Fibroblast of skin of right biceps (primary cell): Measurements from ENCODE around the gene BCL7A.

Experiments
- DNase-seq: peaks from one replicate; pipeline ENCODE4 v3.0.0-alpha.2; 2013

The BCL7A gene

DNA sequence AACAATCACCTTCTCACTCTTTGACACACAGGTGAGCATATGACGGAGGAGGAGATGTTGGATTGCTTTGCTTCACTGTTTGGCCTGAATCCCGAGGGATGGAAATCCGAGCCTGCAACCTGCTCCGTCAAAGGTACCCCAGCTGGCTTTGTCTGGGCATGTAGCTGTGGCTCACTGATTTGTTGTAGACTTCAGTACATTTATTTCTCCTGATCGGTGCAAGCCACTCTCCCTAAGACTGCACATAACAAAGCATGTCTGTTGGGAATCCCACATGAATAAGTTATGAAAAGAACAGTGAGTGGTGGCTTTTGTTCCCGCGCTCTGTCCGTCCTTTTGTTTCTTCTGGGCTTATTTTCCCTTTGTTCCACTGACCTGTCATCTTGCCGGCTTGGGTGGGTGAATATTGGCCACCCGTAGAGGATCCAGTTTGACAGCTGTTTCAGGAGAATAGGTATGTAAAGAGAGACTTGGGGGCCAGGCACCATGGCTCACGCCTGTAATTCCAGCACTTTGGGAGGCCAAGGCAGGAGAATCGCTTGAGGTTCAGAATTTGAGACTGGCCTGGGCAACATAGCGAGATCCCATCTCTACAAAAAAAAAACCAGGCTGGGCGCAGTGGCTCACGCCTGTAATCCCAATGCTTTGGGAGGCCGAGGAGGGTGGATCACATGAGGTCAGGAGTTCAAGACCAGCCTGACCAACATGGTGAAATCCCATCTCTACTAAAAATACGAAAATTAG, 20.0 kb upstream of the BCL7A start:
- DNase-seq, result no peak

DNA sequence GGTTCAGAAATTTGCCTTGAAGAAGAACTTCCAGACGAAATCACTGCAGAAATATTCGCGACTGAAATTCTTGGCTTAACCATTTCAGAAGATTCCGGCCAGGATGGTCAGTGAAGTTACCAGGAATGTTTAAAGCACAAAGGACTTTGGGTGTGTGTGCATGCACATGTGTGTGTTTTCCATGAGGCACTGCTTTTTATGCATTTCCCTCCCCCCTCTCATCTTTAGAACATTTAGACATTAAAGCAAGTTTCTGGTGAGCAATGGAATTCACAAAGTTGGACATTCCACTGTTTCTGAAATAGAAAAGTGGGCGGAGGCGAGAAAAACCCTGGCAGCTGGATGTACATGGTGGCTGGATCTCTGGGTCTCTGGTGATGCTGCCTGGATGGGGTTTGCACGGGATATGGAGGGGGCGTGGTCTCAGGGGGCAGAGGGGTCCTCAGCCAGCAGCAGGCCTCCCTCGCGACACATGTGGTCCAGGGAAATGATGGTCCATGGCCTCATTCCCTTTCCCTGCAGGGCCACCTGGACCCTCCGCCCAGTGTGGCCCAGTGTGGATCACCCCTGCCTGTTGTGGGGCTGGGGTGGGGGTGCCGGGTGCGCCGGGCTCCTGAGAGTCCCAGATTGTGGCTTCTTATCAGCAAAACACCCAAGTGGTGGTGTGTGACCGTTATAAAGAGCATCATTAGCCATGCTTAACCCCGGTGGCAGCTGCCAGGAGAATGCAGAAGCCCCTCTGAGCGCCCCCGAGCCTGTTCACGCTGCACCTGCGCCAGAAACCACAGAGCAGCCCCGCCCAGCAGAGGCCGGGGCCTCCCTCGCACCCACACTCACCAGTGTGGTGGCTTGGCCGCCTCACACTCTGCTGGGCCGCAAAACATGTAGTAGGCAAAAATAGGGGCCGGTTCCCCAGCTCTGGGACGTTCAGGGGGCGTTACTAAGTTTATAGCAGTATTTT, 17.8 kb upstream of the BCL7A start:
- peak; percentile 85 for DNase-seq

DNA sequence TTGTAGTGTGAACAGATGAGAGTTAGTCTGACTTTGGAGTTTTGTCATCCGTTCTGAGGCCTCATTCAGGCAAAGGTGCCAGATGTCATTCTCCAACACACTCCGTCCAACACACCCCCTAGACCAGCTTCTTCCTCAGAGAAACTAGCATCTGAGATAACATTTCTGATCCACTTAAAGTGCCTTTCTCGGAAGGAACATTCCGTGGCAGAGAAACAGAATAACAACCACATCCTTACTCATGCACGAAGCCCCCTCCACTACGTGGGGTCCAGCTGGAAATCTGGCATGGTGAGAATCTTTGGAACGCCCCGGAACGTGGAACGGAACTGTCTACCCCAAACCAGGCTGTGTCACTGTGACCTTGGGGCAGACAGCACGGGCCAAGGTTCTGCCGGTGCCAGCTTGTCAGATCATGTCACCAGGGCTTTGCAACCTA, 17.0 kb upstream of the BCL7A start:
- DNase-seq, result peak; percentile 54

DNA sequence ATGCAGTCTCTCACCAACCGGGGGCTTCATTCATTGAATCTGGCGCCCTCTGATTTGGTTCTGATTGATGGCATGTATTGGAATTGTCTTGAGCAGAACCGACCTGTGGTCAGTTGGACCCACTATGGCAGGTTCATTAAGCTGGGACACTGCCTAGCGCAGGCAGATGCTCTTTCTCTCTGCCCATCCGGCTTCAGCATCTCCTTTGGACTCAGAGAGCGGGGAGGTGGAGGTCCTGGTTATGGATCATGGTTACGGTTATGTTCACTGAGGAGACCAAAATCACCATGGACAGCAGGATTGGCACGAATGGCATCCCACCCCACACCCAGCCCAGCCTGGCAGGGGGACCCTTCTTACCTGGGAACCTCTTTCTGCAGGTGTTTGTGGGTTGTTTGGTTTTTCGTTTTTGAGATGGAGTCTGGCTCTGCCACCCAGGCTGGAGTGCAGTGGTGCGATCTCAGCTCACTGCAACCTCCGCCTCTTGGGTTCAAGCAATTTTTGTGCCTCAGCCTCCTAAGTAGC, 16.4 kb upstream of the BCL7A start:
- no peak for DNase-seq

DNA sequence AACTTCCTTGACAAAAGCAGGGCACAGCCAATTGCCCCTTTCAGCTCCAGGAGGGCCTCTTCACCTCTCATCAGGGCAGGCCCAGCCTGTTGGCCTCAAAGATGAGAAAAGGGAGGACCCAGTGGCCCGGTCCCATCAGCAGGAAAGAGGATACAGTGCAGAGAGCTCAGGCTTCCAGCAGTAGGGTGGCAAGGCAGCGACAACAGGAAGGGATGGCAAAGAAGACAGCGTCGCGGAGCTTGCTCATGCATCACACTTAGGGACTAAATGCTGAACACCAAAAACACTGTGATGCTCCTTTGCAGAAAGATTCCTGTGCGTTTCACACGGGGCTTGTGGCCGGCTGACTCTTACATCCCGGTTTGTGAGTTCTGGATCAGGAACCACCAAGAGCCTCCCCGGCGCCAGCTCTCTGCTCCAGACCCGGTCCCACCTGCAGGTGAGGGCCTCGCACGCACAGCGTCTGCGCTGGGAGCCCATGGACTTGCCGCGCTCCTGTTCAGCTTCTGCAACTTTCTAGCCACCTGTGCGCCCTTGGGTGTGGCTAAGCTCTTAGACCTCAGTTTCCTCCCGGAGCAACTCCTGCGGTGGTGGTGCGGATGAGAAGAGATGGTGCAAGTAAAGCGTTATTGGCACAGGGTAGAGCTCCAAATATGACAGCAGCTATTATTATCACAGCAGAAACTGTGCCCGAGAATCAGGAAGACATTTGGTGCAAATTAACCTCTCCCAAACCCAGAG, 15.3 kb upstream of the BCL7A start:
- DNase-seq, result no peak

DNA sequence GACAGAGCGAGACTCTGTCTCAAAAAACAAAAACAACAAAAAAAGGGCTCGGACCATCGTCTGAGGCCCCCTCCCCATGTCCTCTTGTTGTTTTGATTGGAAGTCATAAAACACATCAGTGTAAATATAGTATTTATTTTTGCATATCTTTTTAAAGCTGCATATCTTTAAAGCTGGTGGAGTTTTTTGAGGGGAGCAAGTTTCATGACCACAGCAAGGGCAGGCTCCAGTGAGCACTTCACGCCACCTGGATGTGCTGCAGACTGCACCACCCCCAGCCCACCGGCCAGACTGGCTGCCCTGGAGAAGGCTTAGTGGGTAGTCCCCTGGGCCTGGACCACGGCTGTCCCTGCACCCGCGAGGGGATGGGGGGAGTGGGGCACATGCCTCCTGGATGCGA, 11.9 kb upstream of the BCL7A start:
- no peak for DNase-seq

DNA sequence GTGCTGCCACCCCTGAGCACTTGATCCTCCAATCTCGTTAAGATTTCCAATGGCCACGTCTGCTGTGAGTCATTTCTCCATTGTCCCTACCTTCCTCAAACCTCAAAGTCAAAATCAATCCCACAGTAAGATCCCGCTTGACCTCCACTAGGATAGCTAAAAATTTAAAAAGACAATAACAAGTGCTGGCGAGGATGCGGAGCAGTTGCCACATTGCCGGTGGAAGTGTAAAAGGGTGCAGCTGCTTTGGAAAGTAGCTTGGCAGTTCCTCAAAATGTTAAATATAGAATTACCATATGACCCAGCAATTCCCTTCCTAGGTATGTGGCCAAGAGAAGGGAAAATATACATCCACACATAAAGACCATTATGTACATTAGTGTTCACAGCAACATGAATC, 9.5 kb upstream of the BCL7A start:
- no peak for DNase-seq

DNA sequence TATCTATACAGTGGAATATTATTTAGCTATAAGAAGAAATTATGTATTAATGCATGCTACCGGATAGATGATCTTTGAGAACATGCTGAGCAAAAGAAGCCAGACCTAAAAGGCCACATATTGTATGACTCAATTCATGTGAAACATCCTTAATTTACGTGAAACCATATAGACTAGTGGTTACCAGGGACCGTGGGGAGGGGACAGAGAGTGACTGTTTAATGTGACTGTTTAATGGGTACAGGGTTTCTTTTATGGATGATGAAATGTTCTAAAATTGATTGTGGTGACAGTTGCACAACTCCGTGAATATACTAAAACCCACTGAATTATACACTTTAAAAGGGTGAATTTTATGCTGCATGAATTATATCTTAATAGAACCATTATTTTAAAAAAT, 8.5 kb upstream of the BCL7A start:
- no peak for DNase-seq

DNA sequence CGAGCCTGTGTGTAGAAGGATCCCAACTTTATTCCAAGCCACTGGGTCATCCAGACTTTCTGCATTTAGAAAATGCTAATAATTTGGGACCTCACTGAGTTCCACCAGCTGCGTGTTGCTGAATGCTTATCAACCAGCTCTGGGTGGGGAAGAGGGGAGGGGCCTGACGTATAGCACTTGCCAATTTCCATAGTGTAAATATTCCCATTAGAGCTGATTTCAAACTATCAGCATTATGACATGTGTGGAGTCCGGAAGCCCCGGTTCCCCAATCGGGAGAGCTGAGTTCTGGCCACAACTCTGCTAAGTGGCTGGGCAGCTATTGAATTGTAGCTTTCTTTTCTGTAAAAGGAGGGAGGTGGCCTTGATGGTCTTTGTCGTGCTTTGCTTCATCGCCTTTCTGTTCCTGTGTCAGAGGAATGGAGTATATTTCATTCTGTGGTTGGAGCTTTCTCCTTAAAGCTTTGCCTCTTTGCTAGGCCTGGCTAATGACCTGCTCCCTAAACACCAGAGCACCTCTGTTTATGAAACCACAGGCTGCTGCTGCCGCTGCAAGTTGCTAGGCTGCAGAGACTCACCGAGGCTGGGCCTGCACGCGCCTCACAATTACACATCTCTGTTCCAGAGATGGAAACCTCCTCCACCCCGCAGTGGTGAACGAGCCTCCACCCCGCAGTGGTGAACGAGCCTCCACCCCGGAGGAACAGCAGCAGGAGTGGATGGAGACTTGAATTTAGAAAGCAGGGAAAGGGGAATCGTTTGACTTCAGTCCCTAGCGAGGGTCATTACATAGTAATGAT, 7.7 kb upstream of the BCL7A start:
- DNase-seq, result no peak

DNA sequence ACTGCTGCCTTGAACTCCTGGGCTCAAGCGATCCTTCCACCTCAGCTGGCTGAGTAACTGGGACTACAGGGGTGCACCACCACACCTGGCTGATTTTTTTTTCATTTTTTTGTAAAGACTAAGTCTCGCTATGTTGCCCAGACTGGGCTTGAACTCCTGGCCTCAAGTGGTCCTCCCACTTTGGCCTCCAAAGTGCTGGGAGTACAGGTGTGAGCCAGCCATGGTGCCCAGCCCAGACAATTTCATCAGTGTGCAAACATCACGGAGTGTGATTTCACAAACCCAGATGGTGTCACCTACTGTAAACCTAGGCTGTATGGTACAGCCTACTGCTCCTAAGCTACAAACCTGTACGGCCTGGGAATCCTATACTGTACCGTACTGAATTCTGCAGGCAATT, 6.9 kb upstream of the BCL7A start:
- DNase-seq, result no peak

DNA sequence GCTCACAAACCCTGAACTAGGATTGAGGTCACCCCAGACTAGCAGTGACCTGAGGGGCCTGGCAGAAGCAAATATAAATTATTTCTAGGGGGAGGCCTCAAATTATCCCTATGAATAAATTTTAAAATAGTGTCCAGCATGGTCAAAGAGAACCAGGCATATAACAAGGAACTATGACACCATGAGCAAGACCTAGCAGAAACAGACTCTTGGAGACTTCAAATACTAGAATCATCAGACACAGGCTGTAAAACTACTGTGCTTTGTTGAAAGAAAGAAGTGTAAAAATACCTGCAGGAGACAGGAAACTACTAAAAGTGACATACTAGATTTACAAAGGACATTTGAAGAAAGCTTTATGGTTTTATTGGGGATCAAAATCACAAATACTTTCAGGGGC, 3.2 kb upstream of the BCL7A start:
- DNase-seq, result no peak

DNA sequence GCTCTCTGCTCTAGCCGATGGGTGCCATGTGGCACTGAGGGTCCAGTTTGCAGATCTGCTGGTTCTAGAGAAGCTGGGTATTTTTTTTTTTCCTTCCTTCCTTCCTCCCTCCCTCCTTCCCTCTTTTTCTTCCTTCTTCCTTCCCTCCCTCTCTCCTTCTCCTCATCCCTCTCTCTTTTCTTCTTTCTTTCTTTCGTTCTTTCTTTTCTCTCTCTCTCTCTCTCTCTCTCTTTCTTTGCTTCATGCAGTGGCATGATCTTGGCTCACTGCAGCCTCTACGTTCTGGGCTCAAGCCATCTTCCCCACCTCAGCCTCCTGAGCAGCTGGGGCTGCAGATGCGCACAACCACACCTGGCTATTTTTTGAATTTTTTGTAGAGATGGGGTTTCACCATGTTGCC, 2.7 kb upstream of the BCL7A start:
- no peak for DNase-seq

DNA sequence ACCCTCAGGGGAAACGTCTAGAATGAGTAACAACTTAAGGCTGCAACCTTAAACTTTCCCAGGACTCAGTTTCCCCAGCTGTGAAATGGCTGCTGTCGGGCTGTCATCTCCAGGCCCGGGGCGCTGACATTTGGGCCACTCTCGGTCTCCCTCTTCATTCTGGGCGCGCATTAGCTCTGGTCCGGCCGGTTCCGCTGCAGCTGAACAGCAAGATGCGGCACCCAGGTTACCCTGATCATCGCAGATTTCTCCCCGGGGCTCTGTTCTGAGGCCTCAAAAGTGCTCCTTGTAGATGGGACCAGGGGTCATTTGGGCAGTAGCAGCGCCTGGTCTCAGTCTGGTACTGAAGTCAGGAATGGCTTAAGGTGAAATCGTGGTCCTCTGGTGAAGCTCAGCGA, 890 bp upstream of the BCL7A start:
- no peak for DNase-seq

DNA sequence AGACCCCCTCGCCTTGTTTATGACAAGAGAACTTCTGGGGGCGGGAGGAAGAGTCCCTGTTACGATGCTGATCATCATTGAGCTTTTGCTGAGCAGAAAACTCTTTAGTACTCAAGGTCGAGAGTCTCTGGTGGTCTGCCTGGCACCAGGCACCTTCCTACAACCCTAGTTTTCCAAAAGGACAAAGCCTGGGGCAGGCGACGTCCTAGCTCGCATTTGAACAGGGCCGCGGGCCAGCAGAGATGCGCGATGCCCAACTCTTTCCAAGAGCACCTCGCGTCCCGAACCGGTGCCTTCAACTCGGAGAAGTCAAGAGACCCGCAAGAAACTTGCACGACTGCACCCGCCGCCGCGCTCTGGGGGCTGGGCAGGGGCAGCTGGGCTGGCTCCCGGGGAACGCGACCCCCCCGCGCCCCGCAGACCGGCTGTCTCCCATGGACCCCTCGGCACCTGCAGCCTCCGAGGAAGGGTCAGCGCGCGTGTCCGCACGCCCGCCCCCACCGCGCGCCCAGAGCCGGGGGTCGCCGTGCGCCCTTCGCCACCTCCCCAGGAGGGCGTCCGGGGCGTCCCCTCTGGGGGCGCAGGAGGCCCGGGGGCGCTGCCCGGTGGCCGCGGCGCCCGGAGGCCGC, 377 bp upstream of the BCL7A start:
- DNase-seq, result peak; percentile 21

DNA sequence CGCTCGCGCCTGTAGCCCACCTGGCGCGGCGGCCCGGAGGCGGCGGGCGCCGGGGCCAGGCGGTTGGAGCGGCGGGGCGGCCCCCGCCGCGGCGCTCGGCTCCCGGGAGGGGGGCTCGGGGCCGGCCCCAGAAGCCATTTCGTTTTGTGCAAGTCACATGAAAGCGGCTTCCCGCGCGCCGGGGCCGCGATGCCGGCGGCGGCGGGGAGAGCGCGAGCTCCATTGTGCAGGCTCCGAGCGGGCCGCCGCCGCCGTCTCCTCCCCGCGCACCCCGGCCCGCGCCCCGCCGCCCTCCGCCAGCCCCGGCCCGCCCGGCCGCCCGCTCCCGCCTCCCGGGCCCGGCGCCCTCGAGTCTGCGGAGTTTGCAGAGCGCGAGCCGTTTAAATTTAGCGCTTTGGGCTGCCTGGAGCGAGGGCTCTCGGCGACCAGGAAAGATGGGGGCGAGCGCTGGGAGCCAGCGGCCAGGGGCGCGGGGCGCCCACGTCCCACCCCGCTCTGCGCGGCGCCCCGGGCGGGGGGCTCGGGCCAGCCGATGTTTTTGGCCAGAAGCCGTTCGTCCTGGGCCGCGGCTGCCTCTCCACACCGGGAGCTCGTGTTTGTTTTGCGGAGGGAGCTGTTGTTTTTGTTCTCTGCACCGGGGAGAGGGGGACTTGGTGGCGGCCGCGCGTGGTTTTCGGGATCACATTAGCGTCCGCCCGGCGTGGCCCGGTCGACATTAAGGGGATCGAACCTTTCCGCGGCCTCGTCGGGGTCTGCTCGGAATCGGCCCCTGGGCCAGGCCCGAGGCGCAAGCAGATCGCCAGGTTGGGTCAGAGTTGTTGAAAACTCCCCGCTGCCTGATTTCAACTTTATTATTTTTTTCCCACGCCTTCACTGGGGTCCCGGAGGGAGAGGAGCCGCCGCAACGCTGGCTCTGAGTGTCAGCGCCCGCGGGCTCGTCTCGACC, 982 bp downstream of the BCL7A start:
- peak; percentile 46 for DNase-seq

DNA sequence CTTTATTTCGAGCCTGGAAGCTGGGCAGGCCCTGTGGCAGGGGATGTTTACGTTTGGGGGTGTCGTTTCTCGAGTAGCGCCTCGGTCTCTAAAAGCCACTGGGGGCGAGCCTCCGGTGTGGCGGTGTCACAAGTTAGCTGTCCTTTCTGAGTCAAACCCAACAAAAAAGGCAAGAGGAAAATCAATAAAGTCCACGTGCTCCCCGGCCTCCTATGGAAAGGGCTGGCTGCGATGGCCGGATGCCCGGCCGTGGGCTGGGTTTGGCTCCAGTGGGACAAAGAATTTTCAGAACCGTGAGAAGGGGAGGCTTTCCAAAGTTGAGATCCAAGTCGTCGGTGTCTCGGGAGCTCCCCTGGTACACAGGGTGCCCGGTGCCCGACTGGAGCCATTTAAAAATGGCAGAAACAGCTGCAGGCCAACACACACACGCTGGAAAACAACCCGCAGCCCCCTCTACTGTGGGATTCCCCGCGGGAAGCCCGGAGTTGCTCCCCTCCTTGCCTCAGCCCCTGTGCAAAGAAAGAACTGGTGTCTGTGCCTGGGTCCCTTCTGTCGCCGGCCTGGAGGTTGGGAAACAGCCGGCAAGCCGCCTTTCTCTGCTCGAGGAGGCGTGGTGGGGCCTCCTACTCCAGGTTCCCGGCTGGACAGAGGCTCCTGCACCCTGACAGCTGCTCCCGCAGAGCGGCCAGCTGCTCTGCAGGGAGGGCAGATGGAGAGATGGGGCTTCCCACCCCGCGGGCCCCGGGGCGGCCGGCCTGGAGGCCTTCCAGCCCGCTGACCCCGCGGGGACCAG, 1.9 kb downstream of the BCL7A start:
- peak; percentile 70 for DNase-seq

DNA sequence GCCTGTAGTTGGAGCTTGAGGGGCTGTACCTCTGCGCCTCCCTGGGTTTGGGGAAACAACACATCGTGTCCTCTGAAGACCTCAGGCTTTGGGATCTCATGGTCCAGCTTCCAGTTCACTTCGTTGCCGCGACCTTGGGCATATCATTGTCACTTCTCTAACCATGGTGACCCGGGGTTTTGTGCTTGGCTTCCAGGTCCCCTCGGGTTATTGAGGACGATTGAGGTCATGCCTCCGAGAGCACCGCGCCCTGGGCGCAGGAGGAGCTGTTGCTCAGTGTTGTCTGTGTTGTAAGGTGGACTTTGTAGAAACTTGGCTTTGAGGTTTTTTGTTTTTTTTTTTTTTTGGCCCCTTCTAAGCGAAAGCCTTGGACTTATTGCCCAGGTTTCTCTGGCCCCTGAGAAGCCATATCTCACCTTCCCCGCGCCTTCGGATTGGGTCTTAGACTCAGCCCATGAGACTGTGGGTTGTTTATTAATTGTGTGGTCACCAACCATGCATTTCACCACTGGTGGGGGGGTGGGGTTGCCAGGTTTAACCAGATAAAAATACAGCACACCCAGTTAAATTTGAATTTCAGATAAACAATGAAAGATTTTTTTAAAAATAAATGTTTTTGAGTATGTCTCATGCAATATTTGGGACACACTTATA, 2.6 kb downstream of the BCL7A start:
- no peak for DNase-seq

DNA sequence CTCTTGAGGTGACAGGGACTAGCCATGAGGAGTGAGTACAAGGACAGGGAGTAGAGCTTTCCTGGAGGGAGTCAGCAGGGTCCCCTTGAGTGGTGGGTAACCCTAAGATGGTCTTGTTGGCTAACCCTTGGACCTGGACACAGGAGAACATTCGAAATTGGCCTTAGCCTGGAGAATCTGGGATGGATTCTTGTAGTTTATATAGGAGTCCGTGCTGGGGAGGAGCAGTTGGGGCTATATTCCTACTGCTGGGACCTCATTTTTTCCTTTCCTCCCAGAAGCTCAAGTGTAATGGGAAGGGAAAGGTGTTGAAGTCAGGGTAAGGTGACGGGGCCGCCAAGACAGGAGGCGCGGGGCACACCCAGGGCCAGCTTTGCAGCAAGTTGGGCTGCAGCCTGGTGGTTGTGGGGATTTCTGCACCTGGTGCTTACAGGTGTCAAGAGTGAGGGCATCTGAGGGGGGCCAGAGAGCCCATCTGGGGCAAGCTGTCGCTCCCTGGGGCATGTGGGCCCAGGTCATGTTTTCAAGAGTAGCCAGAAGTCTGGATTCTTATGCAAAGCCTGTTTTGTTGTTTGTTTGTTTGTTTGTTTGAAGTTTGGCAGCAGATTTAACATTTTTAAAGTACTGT, 5.1 kb downstream of the BCL7A start:
- no peak for DNase-seq
